DOHH2 (cell line): ENCODE results near the gene OBSCN.

ENCODE experiments used
- EZH2phosphoT487 ChIP-seq: fragments of 200-600 bp; sonication (generic); IDR thresholded peaks from 2 replicates; pipeline ENCODE4 v1.6.1; 2017; ENCODE audit warnings: borderline replicate concordance, mild to moderate bottlenecking, antibody characterized with exemption, low read length, moderate library complexity, mixed read lengths
- TF ChIP-seq, protein P1 (sequence below): fragments of 200-600 bp; sonication (generic); IDR thresholded peaks from one replicate; pipeline ENCODE4 v1.5.1; 2014; ENCODE audit warnings: antibody characterized with exemption, mild to moderate bottlenecking, low read depth, low read length; ENCODE audit not compliant: poor library complexity, severe bottlenecking

- TF ChIP-seq, protein P1, sequence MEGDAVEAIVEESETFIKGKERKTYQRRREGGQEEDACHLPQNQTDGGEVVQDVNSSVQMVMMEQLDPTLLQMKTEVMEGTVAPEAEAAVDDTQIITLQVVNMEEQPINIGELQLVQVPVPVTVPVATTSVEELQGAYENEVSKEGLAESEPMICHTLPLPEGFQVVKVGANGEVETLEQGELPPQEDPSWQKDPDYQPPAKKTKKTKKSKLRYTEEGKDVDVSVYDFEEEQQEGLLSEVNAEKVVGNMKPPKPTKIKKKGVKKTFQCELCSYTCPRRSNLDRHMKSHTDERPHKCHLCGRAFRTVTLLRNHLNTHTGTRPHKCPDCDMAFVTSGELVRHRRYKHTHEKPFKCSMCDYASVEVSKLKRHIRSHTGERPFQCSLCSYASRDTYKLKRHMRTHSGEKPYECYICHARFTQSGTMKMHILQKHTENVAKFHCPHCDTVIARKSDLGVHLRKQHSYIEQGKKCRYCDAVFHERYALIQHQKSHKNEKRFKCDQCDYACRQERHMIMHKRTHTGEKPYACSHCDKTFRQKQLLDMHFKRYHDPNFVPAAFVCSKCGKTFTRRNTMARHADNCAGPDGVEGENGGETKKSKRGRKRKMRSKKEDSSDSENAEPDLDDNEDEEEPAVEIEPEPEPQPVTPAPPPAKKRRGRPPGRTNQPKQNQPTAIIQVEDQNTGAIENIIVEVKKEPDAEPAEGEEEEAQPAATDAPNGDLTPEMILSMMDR, result no peak
- no peak for TF ChIP-seq EZH2phosphoT487
Observed at GRCh38 chr1:228353601-228354371, 145.9 kb downstream of the OBSCN start.
